Activated effector memory CD4-positive, alpha-beta T cell treated with anti-CD3 and anti-CD28 coated beads, Interleukin-2, amount 50 U/mL, for 16 hours (primary cell): ENCODE data around the gene ETV6.

Source experiments
- DNase-seq: peaks from one replicate; pipeline ENCODE4 v3.0.0-alpha.2; 2020

The ETV6 gene

DNA sequence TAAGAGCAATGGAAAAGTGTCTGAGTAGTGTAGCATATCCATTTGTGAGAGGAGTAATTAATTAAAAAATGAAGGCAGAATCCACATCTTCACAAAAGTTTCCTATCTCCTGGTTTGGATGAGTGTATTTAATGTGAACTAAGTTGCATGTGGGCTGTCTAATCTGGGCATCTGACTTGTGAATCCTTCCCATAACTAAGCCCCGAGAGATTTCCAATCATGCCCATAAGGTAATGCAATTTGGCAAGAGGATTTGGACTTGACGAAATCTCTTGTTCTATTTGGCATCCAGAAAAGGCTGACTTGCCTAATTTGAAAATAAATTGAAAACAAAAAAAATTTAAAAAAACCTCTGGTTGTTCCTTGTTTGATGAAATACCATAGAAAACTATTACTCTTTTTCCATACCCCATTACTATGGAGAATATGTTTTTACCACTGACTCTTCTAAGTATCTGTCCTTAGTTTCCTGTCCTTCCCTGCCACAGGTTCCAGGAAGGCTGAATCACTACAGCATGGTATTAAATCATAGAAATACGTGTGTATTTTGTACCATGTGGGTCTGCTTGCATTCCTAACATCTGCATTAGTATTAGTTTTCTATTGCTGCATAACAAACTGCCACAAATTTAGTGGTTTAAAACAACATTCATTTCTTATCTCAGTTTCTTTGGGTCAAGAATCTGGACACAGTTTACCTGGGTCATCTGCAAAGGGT is 48.4 kb downstream of the ETV6 start:
- no peak for DNase-seq

DNA sequence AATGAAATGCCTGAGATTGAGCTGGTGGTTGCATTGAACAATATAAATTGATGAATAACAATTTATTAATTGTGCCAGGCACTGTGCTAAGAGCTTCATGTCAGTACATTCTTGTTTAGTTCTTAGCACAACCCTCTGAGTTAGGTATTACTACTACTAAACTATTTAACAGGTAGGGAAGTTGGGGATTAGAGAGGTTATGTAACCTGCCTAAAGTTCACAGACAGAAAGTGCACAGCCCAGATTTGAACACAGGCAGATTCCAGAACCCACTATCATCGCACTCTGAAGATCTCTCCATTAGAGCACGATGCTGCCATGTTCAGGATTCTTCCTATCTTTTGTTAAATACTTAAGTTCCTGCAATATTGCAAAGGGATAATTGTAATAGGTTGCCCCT is 49.3 kb downstream of the ETV6 start:
- DNase-seq: no peak

DNA sequence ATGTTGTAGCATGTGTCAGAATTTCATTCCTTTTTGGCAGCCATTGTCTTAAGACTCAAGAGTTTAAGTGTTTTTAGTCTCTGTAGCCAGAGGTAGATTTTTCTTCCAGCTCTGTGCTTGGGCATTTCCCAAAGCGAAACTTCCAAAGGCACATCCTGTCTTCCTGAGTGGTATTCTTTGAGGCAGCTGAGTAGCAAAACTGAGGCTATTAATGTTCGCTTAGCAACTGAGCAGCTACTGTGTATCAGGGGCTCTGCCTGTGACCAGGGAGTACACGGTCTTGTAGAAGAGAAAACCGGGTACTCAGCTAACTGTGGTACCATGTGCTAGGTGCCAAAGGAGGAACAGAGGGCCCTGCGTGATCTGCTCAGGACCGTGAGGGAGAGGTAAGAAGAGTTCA is 52.0 kb downstream of the ETV6 start:
- no peak for DNase-seq

DNA sequence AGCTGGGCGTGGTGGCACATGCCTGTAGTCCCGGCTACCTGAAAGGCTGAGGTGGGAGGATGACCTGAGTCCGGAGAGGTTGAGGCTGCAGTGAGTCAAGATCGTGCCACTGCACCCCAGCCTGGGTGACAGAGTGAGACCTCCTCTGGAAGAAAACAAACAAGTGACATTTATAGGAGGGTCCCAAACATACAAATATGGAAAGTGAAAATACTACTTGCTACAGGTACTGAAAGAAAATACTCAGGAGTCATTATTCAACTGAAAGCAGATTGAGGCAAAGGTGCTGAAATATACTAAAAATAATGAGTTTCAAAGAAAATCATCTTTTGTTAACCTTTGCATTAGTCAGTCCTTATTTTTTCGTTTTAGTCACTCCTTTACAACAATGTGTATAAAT is 53.5 kb downstream of the ETV6 start:
- no peak for DNase-seq

- no peak for DNase-seq
These were observed 53.9 kb downstream of the ETV6 start for GRCh38 chr12:11703378-11703777.

DNA sequence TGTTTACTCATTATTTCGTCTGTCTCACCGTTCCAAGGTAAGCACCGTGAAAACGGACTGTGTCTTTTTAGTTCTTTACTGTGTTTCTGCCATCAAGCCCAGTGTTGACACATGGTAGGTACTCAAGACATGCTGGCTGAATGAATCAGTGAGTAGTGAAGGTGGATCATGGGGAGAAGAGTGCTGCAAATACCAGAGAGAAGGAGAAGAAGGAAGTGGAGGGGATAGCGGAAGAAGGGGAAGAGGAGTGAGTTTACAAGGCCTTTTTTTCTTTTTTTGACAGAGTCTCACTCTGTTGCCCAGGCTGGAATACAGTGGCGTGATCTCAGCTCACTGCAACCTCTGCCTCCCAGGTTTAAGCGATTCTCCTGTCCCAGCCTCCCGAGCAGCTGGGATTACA is 54.6 kb downstream of the ETV6 start:
- no peak for DNase-seq

- no peak for DNase-seq
These were observed 55.5 kb downstream of the ETV6 start for GRCh38 chr12:11705010-11705409.

GRCh38 chr12:11706509-11707379 is 57.3 kb downstream of the ETV6 start:
- no peak for DNase-seq

DNA sequence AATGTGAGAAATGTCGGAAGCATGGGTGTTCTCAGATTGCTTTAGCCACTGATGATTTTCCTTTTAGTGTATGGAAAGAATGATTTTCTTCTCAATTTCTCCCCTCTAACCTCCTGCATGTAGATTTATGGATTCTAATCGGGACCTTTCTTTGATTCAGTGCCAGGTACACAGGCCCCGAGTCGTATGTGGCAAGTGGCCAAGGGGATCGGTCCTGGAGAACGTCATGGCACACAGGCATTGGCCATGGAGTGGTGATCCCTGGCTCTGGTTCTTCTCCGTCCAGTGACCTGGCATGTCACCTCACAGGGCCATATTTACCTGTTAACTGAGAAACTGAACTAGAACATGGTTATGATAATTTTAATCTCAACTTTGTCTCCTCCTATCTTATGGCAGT is 58.1 kb downstream of the ETV6 start:
- DNase-seq: no peak

DNA sequence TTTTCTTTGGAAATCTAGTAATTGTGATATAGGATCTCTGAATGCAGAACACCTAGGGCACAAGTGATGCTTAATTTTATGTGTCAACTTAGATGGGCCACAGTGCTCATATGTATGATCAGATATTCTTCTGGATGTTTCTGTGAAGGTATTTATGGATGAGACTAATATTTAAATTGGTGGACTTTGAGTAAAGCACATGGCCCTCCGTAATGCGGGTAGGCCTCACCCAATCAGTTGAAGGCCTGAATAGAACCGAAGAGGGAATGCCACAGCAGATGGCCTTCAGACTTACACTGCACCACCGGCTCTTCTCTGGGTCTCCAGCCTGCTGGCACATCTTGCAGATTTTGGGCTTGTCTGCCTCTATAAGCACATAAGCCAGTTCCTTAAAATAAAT is 60.0 kb downstream of the ETV6 start:
- DNase-seq: no peak

DNA sequence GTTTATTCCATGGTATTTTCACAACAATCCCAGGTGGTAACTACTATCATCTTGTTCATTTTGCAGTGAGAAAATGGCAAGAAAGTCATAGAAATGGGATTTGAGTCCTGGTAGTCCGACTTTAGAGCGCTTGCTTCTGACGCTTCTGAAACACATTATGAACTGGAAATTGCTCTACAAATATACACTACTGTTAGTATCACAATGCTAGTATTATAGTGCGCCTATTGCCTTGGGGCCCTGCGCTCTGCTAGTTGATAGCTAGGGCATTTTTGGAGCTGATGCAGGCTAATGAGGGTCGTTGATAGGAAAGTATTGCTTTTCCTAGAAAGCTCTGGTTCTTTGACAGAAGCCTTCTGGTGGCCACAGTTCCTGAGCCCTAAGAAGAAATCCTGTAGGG is 61.0 kb downstream of the ETV6 start:
- no peak for DNase-seq

DNA sequence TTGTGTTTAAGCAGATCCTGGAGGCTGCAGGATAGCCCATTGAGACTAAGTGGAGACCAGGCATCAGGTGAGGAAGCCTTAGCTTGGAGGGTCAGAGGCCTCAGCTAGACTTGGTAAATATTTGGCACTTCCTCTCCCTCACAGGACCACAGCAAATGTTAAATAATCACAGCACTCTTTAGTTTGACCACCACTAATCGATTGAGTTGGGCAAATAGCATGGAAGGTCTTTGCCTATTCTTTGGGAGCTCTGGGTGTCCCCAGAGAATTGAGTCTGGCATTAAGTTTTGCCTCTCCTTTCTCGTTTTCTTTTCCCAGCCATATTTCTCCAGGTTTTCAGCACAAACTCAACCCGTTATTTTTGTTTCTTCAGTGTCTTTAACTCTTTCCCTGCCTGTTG is 61.4 kb downstream of the ETV6 start:
- no peak for DNase-seq

- DNase-seq: no peak
These were observed 62.3 kb downstream of the ETV6 start for GRCh38 chr12:11711651-11712327.

GRCh38 chr12:11712491-11712890 is 63.0 kb downstream of the ETV6 start:
- DNase-seq: no peak

- no peak for DNase-seq
These were observed 63.7 kb downstream of the ETV6 start for GRCh38 chr12:11713202-11713601.

DNA sequence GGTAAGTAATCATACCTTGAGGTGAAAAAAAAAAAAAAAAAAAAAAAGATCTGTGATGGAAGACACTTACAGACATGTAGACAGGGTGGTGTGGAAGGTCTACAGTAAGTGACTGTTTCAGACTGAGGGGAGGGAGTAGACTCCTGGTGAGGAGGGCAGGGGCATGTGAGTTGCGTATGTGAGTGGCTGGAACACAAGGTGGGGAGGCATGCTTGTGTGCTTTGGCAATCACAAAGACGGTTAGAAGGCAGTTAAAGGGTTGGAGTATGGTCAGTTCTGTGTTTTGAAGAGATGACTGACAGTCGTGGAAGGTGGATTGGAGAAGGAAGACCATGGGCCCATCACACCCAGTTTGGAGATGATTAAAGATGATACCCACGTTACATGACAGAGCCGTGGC is 65.2 kb downstream of the ETV6 start:
- no peak for DNase-seq

DNA sequence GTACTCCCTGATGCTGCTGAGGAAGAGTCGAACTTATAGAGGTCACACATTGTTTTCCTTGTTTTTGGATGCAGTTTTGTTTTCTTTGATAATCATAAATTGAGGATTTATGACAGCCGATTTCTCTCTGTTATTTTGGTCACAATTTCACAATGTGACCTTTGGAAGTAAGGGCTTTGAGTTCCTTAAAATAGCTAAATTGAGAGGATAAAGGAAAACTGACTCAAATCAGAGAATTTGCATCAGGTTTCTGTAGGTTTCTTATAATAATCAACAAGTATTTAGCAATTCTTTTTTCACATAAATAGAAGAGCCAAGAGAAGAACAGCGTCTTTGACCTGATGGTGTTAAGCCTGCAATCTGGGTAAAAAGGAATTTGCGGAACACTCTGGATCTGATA is 66.1 kb downstream of the ETV6 start:
- no peak for DNase-seq

GRCh38 chr12:11716794-11717518 is 67.5 kb downstream of the ETV6 start:
- DNase-seq: no peak

DNA sequence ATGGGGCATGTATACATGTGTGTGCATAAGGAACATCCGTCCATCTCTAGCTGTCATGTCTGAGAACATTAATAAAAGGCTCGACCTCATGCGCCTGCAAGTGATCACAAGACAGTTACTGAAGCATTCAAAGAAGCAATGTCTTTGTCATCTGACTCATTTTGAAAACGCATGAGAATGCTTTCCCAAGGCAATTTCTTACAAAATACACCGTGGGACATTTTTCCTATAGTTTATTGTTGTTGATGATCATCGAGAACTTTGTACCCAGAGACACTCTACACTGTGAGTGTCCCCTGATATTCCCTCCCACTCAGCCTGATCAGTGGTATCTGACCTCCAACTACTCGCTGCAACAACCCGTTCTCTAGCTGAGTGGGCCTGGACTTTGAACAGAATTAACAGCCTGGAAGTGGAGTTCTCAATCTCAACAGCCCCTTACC is 68.1 kb downstream of the ETV6 start:
- DNase-seq: no peak

GRCh38 chr12:11718105-11718504 is 68.6 kb downstream of the ETV6 start:
- DNase-seq: no peak

GRCh38 chr12:11718768-11719253 is 69.3 kb downstream of the ETV6 start:
- no peak for DNase-seq

DNA sequence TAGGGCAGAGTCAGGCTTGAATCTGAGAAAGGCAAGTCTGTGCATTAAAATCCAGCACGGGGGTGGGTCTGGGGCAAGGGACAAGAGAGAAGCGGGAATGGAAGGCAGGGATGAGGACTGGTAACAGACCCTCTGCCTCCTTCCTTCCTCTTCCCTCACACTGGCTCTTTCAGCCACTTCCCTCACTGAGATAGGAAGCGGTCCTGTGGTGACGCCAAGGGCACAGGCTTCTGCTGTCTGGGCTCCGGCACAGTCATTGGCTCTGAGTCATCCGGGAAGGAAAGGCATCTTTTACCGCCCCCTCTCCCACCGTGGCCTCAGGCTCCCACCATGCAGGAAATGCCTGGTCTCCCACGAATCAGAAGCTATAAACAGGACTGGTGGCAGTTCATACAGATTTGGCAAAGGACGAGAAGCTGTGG is 70.2 kb downstream of the ETV6 start:
- DNase-seq: peak; percentile 76

DNA sequence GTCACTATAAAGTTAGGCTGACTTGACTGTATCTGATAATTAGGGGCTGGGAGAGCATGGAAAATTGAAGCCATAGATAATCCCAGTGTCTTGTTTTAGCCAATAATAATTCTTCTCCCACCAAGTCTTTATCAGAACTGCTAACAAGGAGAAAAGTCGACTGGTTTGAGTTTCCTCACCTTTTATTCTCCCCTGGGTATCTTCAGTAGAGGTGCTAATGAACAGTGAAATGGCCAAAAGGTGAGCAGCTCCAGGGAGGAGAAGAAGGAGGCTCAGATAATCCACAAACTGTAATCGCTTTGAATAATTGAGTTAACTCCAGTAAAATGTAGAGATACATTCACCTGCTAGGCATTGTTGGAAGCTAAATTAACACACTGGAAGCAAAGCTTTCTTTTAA is 72.6 kb downstream of the ETV6 start:
- no peak for DNase-seq
